Neural cell (in vitro differentiated cells): ENCODE results near the gene FGF9. TPM values are rescaled to one million over a fixed set of nuclear protein-coding genes. Genes with fewer than 3 reads are reported as not detected.

Source experiments
- H2AFZ ChIP-seq: fragments of 200-600, 300-800 bp; sonication (generic), shearing (Covaris generic); 2 replicates; pipeline ENCODE4 v1.6.0; 2014; ENCODE audit warnings: low read depth, mild to moderate bottlenecking, antibody characterized with exemption, low read length, moderate library complexity
- H3F3A ChIP-seq: fragments of 200-600 bp; shearing (Covaris generic); 2 replicates; pipeline ENCODE4 v1.6.1; 2016; ENCODE audit warnings: mild to moderate bottlenecking, moderate library complexity, mixed read lengths, antibody characterized with exemption, low read length; ENCODE audit not compliant: insufficient read depth, poor library complexity, severe bottlenecking
- H3K27ac ChIP-seq: fragments of 200-600, 300-800 bp; sonication (generic), shearing (Covaris generic); 2 replicates; pipeline ENCODE4 v1.5.1; 2014; ENCODE audit warnings: mild to moderate bottlenecking, low read length, moderate library complexity
- H3K27me3 ChIP-seq: fragments of 300-800, 200-600 bp; sonication (generic), shearing (Covaris generic); 2 replicates; pipeline ENCODE4 v1.6.0; 2014; ENCODE audit warnings: mild to moderate bottlenecking, low read depth, low read length, moderate library complexity; ENCODE audit not compliant: insufficient read depth
- H3K36me3 ChIP-seq: fragments of 300-800, 200-600 bp; sonication (generic), shearing (Covaris generic); 2 replicates; pipeline ENCODE4 v1.5.1; 2014; ENCODE audit warnings: mild to moderate bottlenecking, antibody characterized with exemption, low read length, moderate library complexity; ENCODE audit not compliant: insufficient read depth
- H3K4me2 ChIP-seq: fragments of 300-800, 200-600 bp; sonication (generic), shearing (Covaris generic); 2 replicates; pipeline ENCODE4 v1.6.0; 2014; ENCODE audit warnings: mild to moderate bottlenecking, low read length
- H3K4me3 ChIP-seq: fragments of 300-800, 200-600 bp; sonication (generic), shearing (Covaris generic); 2 replicates; pipeline ENCODE4 v1.5.1; 2014; ENCODE audit warnings: mild to moderate bottlenecking, low read length, moderate library complexity
- H3K79me2 ChIP-seq: fragments of 200-600 bp; shearing (Covaris generic); replicated peaks from 2 replicates; pipeline ENCODE4 v1.6.0; 2014; ENCODE audit warnings: mild to moderate bottlenecking, low read length, moderate library complexity; ENCODE audit not compliant: insufficient read depth
- H3K9ac ChIP-seq: fragments of 300-800, 200-600 bp; sonication (generic), shearing (Covaris generic); 2 replicates; pipeline ENCODE4 v1.6.1; 2016; ENCODE audit warnings: mild to moderate bottlenecking, low read length, mixed read lengths
- H3K9me2 ChIP-seq: fragments of 200-600 bp; shearing (Covaris generic); 2 replicates; pipeline ENCODE4 v1.6.1; 2016; ENCODE audit warnings: mild to moderate bottlenecking, low read length, mixed read lengths; ENCODE audit not compliant: insufficient read depth
- H3K9me3 ChIP-seq: fragments of 200-600, 300-800 bp; sonication (generic), shearing (Covaris generic); 2 replicates; pipeline ENCODE4 v1.6.1; 2016; ENCODE audit warnings: mild to moderate bottlenecking, mixed run types, low read length, moderate library complexity, mixed read lengths
- H4K20me1 ChIP-seq: fragments of 200-600 bp; shearing (Covaris generic); 2 replicates; pipeline ENCODE4 v1.6.1; 2016; ENCODE audit warnings: mild to moderate bottlenecking, mixed run types; ENCODE audit not compliant: insufficient read depth
- CTCF ChIP-seq: fragments of 450-650 bp; IDR thresholded peaks from 2 replicates; pipeline ENCODE4 v1.5.1; 2014; ENCODE audit warnings: antibody characterized with exemption, mild to moderate bottlenecking, moderate library complexity; ENCODE audit not compliant: poor library complexity, severe bottlenecking
- EZH2 ChIP-seq: fragments of 200-600, 300-800 bp; shearing (Covaris generic), sonication (generic); IDR thresholded peaks from 2 replicates; pipeline ENCODE4 v1.6.1; 2014; ENCODE audit warnings: antibody characterized with exemption, low read length, borderline replicate concordance, mild to moderate bottlenecking; ENCODE audit not compliant: insufficient read depth, poor library complexity, severe bottlenecking
- MXI1 ChIP-seq: fragments of 450-650 bp; conservative IDR thresholded peaks from 2 replicates; pipeline ENCODE4 v1.6.1; 2014; ENCODE audit warnings: antibody characterized with exemption, mild to moderate bottlenecking; ENCODE audit not compliant: poor library complexity, severe bottlenecking
- REST ChIP-seq: IDR thresholded peaks from 2 replicates; pipeline ENCODE4 v1.6.1; 2012; ENCODE audit warnings: borderline replicate concordance
- SMC3 ChIP-seq: fragments of 450-650 bp; conservative IDR thresholded peaks from 2 replicates; pipeline ENCODE4 v1.6.1; 2014; ENCODE audit warnings: antibody characterized with exemption, mild to moderate bottlenecking, moderate library complexity; ENCODE audit not compliant: poor library complexity
- TAF1 ChIP-seq: IDR thresholded peaks from 2 replicates; pipeline ENCODE4 v1.6.1; 2012; ENCODE audit warnings: low read depth
- polyA plus RNA-seq: library from polyadenylated mRNA; depleted of rRNA; stranded (reverse); fragments of >200 nt; gene quantifications from 2 replicates; pipeline ENCODE4 v1.2.3, GENCODE V29; 2014

The FGF9 gene
- polyA plus RNA-seq, 1 donor from 2014 or later = 29.4 TPM

DNA sequence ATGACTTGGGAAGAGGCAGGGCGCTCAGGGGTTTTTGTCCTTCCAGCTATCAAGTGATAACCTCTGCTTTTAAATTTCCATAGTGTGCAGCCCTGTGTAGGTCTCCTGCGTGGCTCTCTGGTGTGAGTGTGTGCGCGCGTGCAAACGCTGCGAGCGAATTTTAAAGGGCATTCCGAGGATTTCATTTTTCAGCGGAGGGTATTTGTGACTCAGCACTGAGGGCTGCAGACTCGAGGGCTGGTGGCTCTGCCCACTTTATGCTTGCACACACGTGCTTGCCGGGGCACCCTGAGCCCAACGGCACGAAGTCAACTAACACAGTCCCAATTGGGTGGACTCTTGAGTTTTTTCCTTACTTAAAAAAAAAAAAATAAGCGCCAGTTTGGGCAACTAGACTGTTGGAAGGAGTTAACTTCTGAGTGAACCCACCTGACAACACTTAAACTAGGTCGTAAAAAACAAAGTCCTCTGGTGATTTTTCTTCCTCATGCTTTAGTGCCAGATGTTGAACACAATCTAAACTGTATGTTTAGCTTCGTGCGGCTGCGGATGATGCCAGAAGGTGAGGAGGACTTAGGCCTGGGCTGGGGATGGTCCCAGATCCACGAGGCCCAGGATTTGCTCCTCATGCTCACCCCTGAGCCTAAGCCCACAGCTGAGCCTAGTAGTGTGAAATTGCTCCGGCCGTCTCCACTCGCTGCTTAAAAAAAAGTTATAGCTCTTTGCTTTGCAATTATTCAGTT, 2.1 kb downstream of the FGF9 start:
- H3F3A ChIP-seq = peaks cover 5% of the 10 kb centered on the region
- H2AFZ ChIP-seq = no peak overlapping the region
- peaks cover 32% of the 10 kb centered on the region for H3K79me2 ChIP-seq
- H3K27ac ChIP-seq = no peak overlapping the region
- H3K4me3 ChIP-seq = peak overlapping the region; percentile 92
- peak overlapping the region; percentile 59 for H3K4me2 ChIP-seq
- H3K27me3 ChIP-seq = peaks cover 19% of the 10 kb centered on the region
- no peaks in the 10 kb centered on the region for H3K36me3 ChIP-seq
- H3K9me2 ChIP-seq = no peaks in the 10 kb centered on the region
- no peak for TF ChIP-seq EZH2
- TF ChIP-seq SMC3 = no peak
- no peak for TF ChIP-seq REST
- no peak for TF ChIP-seq MXI1
- no peak for TF ChIP-seq TAF1
- H3K9ac ChIP-seq = peak overlapping the region; percentile 90
- no peaks in the 10 kb centered on the region for H3K9me3 ChIP-seq
- H4K20me1 ChIP-seq = no peaks in the 10 kb centered on the region

- peak overlapping the region; percentile 90 for H3K9ac ChIP-seq
- H3F3A ChIP-seq = peaks cover 4% of the 10 kb centered on the region
- peak overlapping the region; percentile 59 for H3K4me2 ChIP-seq
- peaks cover 19% of the 10 kb centered on the region for H3K27me3 ChIP-seq
- H3K27ac ChIP-seq = no peak overlapping the region
- peaks cover 32% of the 10 kb centered on the region for H3K79me2 ChIP-seq
- no peaks in the 10 kb centered on the region for H3K36me3 ChIP-seq
- TF ChIP-seq TAF1 = no peak
- TF ChIP-seq CTCF = peak; percentile 60
- TF ChIP-seq MXI1 = peak; percentile 47
- TF ChIP-seq REST = no peak
- no peaks in the 10 kb centered on the region for H3K9me2 ChIP-seq
- peak overlapping the region; percentile 92 for H3K4me3 ChIP-seq
- H3K9me3 ChIP-seq = no peaks in the 10 kb centered on the region
- H4K20me1 ChIP-seq = no peaks in the 10 kb centered on the region
- no peak overlapping the region for H2AFZ ChIP-seq
Observed at GRCh38 chr13:21673539-21673788, 2.6 kb downstream of the FGF9 start.
